ENCODE results near the gene NHLRC4. TPM values are rescaled to one million over a fixed set of nuclear protein-coding genes. Genes with fewer than 3 reads are reported as not detected.
A peak's percentile ranks its signal among the peaks of the same experiment; 100 is the strongest.

NHLRC4 gene
- total and polyA plus RNA-seq, 9 of the 15 experiments (the other 6 are each of a cell fraction or from before 2014, with no cell fraction given), result 0.24 to 3.7 (median 1.3) TPM; not detected in 2

DNA sequence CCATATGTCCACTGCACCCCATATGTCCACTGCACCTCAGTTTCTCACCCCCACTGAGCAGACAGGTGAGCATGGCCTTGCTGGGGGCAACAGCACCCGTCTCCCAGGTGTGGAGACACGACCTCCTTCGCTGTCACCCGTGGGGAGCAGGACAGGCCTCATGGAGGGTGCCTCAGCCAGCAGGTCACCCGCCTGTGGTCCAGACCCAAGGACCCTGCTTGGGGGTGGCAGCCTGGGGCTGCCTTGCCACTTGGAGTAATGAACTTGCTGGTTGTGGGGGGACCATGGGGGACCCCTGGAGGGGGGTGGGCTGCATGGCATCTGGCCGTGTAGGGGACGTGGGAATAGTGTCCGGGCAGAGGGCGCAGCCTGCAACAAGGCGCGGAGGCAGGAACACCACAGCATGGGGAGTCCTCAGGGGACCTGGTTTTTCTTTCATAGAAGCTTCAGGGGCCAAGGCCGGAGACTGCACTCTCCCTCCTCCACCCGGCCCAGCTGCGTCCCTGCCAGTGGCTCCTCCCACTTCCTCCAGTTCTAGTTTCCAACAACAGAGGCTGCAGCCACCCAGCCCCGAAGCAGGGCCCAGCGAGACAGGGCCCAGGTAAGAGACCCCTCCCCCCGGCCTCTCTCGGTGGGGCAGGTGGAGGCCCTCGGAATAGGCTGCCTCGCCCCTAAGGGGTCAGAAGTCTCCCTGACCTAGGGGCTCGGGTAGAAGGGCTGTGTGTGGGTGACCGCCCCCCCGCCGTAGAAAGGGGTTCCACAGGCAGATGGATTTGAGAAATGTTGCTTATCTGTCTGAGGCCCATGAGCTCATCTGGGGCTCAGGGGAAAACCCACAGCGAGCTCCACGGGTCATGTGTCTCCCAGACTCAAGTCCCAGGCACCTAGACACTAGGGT, at the start of gene NHLRC4 (continued):
- TF ChIP-seq NFE2L1 (tag; IDR thresholded peaks at IDR 0.05; ENCODE audit: borderline replicate concordance, low read depth) (no peak), STAT5A (IDR thresholded peaks at IDR 0.05; ENCODE audit: borderline replicate concordance, low read length) (no peak), CHCHD3 (CRISPR knock-in tag; IDR thresholded peaks at IDR 0.05) (no peak), CHD2 (IDR thresholded peaks at IDR 0.05; ENCODE audit: low read depth, low read length) (no peak), PHTF2 (CRISPR knock-in tag; IDR thresholded peaks at IDR 0.05) (no peak), GABPB1 (CRISPR knock-in tag; IDR thresholded peaks at IDR 0.05) (peak; percentile 50), NUFIP1 (IDR thresholded peaks at IDR 0.05; ENCODE audit: partially characterized antibody) (no peak), L3MBTL2 (IDR thresholded peaks at IDR 0.05) (peak; percentile 73), FUS (optimal IDR thresholded peaks at IDR 0.05; ENCODE audit: low read depth, low read length) (no peak), ZNF174 (CRISPR knock-in tag; IDR thresholded peaks at IDR 0.05) (no peak), SNIP1 (IDR thresholded peaks at IDR 0.05; ENCODE audit: low read depth) (no peak), HDAC6 (IDR thresholded peaks at IDR 0.05; ENCODE audit: low read depth, low read length) (no peak), RHOXF2B (CRISPR knock-in tag; conservative IDR thresholded peaks at IDR 0.05) (no peak)
- TF ChIP-seq, protein P1, sequence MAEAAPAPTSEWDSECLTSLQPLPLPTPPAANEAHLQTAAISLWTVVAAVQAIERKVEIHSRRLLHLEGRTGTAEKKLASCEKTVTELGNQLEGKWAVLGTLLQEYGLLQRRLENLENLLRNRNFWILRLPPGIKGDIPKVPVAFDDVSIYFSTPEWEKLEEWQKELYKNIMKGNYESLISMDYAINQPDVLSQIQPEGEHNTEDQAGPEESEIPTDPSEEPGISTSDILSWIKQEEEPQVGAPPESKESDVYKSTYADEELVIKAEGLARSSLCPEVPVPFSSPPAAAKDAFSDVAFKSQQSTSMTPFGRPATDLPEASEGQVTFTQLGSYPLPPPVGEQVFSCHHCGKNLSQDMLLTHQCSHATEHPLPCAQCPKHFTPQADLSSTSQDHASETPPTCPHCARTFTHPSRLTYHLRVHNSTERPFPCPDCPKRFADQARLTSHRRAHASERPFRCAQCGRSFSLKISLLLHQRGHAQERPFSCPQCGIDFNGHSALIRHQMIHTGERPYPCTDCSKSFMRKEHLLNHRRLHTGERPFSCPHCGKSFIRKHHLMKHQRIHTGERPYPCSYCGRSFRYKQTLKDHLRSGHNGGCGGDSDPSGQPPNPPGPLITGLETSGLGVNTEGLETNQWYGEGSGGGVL (CRISPR knock-in tag; IDR thresholded peaks at IDR 0.05), result no peak
- TF ChIP-seq, protein P2, sequence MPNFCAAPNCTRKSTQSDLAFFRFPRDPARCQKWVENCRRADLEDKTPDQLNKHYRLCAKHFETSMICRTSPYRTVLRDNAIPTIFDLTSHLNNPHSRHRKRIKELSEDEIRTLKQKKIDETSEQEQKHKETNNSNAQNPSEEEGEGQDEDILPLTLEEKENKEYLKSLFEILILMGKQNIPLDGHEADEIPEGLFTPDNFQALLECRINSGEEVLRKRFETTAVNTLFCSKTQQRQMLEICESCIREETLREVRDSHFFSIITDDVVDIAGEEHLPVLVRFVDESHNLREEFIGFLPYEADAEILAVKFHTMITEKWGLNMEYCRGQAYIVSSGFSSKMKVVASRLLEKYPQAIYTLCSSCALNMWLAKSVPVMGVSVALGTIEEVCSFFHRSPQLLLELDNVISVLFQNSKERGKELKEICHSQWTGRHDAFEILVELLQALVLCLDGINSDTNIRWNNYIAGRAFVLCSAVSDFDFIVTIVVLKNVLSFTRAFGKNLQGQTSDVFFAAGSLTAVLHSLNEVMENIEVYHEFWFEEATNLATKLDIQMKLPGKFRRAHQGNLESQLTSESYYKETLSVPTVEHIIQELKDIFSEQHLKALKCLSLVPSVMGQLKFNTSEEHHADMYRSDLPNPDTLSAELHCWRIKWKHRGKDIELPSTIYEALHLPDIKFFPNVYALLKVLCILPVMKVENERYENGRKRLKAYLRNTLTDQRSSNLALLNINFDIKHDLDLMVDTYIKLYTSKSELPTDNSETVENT (CRISPR knock-in tag; IDR thresholded peaks at IDR 0.05), result no peak
- TF ChIP-seq, protein P3, sequence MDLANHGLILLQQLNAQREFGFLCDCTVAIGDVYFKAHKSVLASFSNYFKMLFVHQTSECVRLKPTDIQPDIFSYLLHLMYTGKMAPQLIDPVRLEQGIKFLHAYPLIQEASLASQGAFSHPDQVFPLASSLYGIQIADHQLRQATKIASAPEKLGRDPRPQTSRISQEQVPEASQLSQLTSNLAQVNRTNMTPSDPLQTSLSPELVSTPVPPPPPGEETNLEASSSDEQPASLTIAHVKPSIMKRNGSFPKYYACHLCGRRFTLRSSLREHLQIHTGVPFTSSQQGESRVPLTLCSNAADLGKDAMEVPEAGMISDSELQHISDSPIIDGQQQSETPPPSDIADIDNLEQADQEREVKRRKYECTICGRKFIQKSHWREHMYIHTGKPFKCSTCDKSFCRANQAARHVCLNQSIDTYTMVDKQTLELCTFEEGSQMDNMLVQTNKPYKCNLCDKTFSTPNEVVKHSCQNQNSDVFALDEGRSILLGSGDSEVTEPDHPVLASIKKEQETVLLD (IDR thresholded peaks at IDR 0.05), result peak; percentile 64; the same call in 1 of the 2 replicates
- TF ChIP-seq, protein P4, sequence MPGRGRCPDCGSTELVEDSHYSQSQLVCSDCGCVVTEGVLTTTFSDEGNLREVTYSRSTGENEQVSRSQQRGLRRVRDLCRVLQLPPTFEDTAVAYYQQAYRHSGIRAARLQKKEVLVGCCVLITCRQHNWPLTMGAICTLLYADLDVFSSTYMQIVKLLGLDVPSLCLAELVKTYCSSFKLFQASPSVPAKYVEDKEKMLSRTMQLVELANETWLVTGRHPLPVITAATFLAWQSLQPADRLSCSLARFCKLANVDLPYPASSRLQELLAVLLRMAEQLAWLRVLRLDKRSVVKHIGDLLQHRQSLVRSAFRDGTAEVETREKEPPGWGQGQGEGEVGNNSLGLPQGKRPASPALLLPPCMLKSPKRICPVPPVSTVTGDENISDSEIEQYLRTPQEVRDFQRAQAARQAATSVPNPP (IDR thresholded peaks at IDR 0.05; ENCODE audit: borderline replicate concordance, insufficient read depth, insufficient read length), result no peak
- TF ChIP-seq, protein P5, sequence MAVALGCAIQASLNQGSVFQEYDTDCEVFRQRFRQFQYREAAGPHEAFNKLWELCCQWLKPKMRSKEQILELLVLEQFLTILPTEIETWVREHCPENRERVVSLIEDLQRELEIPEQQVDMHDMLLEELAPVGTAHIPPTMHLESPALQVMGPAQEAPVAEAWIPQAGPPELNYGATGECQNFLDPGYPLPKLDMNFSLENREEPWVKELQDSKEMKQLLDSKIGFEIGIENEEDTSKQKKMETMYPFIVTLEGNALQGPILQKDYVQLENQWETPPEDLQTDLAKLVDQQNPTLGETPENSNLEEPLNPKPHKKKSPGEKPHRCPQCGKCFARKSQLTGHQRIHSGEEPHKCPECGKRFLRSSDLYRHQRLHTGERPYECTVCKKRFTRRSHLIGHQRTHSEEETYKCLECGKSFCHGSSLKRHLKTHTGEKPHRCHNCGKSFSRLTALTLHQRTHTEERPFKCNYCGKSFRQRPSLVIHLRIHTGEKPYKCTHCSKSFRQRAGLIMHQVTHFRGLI (CRISPR knock-in tag; IDR thresholded peaks at IDR 0.05), result no peak
- TF ChIP-seq, protein P6, sequence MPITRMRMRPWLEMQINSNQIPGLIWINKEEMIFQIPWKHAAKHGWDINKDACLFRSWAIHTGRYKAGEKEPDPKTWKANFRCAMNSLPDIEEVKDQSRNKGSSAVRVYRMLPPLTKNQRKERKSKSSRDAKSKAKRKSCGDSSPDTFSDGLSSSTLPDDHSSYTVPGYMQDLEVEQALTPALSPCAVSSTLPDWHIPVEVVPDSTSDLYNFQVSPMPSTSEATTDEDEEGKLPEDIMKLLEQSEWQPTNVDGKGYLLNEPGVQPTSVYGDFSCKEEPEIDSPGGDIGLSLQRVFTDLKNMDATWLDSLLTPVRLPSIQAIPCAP (CRISPR knock-in tag; IDR thresholded peaks at IDR 0.05; ENCODE audit: borderline replicate concordance), result no peak
